A673 (cell line): Measurements from ENCODE around the gene RPS2.

ENCODE experiments used
- CTCF ChIP-seq: fragments of 300-800, 200-600 bp; sonication (generic); conservative IDR thresholded peaks from 2 replicates; pipeline ENCODE4 v1.5.1; 2017; ENCODE audit warnings: low read depth, mild to moderate bottlenecking, antibody characterized with exemption, low read length, moderate library complexity, mixed read lengths
- EZH2 ChIP-seq: fragments of 200-600 bp; sonication (generic); IDR thresholded peaks from 2 replicates; pipeline ENCODE4 v1.6.1; 2017; ENCODE audit warnings: borderline replicate concordance, low read depth, mild to moderate bottlenecking, mixed read lengths, antibody characterized with exemption, low read length; ENCODE audit not compliant: poor library complexity, severe bottlenecking

- TF ChIP-seq CTCF (no peak), EZH2 (no peak)
Observed at GRCh38 chr16:2004795-2005517, 40.3 kb upstream of the RPS2 start.
